ENCODE results near the gene C1orf167.
"Not testable (repeated sequence)": the region's sequence is repeated elsewhere in the genome, so short reads cannot be mapped to it uniquely, and the experiment has no call there.

Gene C1orf167

GRCh38 chr1:11802973-11803885, 41.2 kb downstream of the C1orf167 start:
- Histone ChIP-seq H3K4me2 (ENCODE audit: low read length) (peak overlapping the region; percentile 42), H3K27me3 (ENCODE audit: control insufficient read depth, insufficient read depth, low read length) (no peaks in the 10 kb centered on the region), H3K36me3 (ENCODE audit: control insufficient read depth, insufficient read depth, low read length) (no peaks in the 10 kb centered on the region), H3K9ac (no peak overlapping the region), H3K79me2 (no peaks in the 10 kb centered on the region), H3K4me1 (peaks cover 6% of the 10 kb centered on the region), H3K4me3 (ENCODE audit: low read depth, low read length) (peak overlapping the region; percentile 25), H3K9me3 (ENCODE audit: control insufficient read depth, low read length) (no peaks in the 10 kb centered on the region), H2AFZ (peak overlapping the region; percentile 74), H3K27ac (peak overlapping the region; percentile 61)
- TF ChIP-seq CTCF (IDR thresholded peaks at IDR 0.05): no peak

DNA sequence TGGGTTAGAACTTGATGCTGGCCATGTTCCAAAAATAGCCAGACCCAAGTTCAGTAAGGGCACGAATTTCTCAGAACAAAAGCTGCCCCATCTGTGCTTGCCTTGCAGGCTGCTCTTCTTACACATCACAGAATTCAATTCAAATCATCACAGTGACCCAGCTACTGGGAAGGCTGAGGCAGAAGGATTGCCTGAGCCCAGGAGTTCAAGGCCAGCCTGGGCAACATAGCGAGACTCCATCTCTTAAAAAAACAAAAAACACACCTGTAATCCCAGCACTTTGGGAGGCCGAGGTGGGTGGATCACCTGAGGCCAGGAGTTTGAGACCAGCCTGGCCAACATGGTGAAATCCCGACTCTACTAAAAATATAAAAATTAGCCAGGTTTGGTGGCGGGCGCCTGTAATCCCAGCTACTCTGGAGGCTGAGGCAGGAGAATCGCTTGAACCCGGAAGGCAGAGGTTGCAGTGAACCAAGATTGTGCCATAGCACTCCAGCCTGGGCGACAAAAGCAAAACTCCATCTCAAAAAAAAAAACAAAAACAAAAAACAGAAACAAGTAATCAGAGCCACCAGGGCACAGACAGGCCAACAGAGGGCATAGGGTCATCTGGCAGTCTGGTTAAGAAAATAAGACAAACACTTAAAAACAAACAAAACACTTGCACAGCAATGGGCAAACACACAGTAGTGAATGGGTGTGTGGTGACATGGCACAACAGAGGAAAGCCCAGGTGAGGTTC, 42.1 kb downstream of the C1orf167 start:
- H3K4me2 ChIP-seq (ENCODE audit: low read length): peak overlapping the region; percentile 93
- peak overlapping the region; percentile 61 for H3K27ac ChIP-seq
- not testable (repeated sequence) for H2AFZ ChIP-seq; H3K9ac ChIP-seq; H3K9me3 ChIP-seq (ENCODE audit: control insufficient read depth, low read length); H3K27me3 ChIP-seq (ENCODE audit: control insufficient read depth, insufficient read depth, low read length); H3K36me3 ChIP-seq (ENCODE audit: control insufficient read depth, insufficient read depth, low read length); H3K4me1 ChIP-seq; H3K79me2 ChIP-seq
- peak overlapping the region; percentile 25 for H3K4me3 ChIP-seq (ENCODE audit: low read depth, low read length)

DNA sequence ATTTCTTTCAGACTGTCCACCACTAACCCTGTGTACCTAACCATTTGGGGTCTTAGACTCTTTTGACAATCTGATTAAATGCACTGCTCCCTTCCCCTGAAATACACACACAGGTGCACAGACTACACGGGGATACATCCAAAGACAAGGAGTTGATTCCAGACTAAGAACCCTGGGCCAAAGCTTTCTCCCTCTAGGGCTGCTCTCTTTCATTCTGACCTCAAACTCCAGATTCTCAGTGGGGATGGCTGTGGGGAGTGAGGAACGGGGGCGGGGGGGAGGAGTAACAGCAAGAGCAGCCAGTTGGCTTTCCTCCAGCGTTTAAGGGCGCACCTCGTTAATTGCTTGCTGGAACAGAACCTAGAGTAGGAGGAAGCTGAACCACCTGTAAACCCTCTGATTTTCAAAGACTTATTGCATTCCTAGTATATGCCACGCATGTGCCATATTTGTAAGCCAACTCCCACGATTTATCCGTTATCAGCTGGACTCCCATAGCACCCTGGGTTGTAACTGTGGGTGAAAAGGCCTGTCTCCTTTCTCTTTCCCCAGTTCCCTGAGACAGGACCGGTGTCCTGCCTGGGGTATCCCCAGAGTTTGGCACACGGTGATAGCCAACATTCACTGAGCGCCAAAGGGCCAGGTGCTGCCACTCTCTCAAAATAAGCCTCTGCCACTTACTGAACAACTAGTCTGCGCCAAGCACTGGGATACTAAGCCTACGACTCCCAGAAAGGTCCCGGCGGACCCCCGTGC, 42.9 kb downstream of the C1orf167 start:
- Histone ChIP-seq H3K4me3 (ENCODE audit: low read depth, low read length) (peak overlapping the region; percentile 89), H3K9ac (peak overlapping the region; percentile 53), H3K36me3 (ENCODE audit: control insufficient read depth, insufficient read depth, low read length) (no peaks in the 10 kb centered on the region), H3K4me2 (ENCODE audit: low read length) (peak overlapping the region; percentile 93), H3K79me2 (no peaks in the 10 kb centered on the region), H3K27me3 (ENCODE audit: control insufficient read depth, insufficient read depth, low read length) (no peaks in the 10 kb centered on the region), H3K9me3 (ENCODE audit: control insufficient read depth, low read length) (no peaks in the 10 kb centered on the region), H2AFZ (peak overlapping the region; percentile 84), H3K27ac (peak overlapping the region; percentile 90), H3K4me1 (peaks cover 6% of the 10 kb centered on the region)
- TF ChIP-seq CTCF (IDR thresholded peaks at IDR 0.05): no peak

GRCh38 chr1:11805422-11806306, 43.7 kb downstream of the C1orf167 start, which contains the start of the genes CLCN6 and MTHFR:
TSS of gene CLCN6 (plus strand) at chr1:11806191. CDS start at chr1:11806263, 72 bp downstream.
TSS of gene MTHFR (minus strand) at chr1:11805964. CDS start at chr1:11803116, 2,848 bp downstream.
- no peaks in the 10 kb centered on the region for H3K27me3 ChIP-seq (ENCODE audit: control insufficient read depth, insufficient read depth, low read length)
- TF ChIP-seq CTCF (IDR thresholded peaks at IDR 0.05): no peak
- peak within 1 kb of the TSS; percentile 53 for H3K9ac ChIP-seq
- H3K36me3 ChIP-seq (ENCODE audit: control insufficient read depth, insufficient read depth, low read length): no peaks in the 10 kb centered on the region
- H3K9me3 ChIP-seq (ENCODE audit: control insufficient read depth, low read length): no peaks in the 10 kb centered on the region
- peak within 1 kb of the TSS; percentile 90 for H3K27ac ChIP-seq
- peak within 1 kb of the TSS; percentile 93 for H3K4me2 ChIP-seq (ENCODE audit: low read length)
- peaks cover 6% of the 10 kb centered on the region for H3K4me1 ChIP-seq
- H3K4me3 ChIP-seq (ENCODE audit: low read depth, low read length): peak within 1 kb of the TSS; percentile 89
- H3K79me2 ChIP-seq: no peaks in the 10 kb centered on the region
- H2AFZ ChIP-seq: peak within 1 kb of the TSS; percentile 84

All from parathyroid adenoma (tissue), 2 donors.